ENCODE results near the gene RASGRF2.

DNA sequence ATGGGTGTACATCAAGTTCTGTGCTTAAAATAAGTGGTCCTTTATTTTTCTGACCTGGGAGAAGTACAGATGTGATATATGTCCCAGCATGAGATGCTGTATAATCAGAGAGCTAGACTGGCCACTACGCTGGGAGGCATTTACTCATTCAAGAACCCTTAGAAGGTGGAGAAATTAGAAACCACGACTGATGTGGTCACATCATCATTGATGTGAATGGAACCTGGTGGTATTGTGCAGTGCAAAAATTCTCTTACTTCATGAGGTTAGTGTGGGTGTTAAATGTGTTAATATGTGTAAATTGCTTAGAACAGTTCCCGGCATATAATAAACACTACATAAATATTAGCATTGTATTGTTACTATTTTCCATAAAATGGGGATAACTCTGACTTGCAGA is 203.5 kb downstream of the RASGRF2 start:
- TF ChIP-seq POLR2A (IDR thresholded peaks at IDR 0.05; ENCODE audit: low read length) (no peak), GATA1 (IDR thresholded peaks at IDR 0.05; ENCODE audit: low read depth, low read length) (no peak)
